Panc1 (cell line): ENCODE results near the gene SLC30A4.

ENCODE experiments used
- CTCF ChIP-seq: fragments of 450-650 bp; IDR thresholded peaks from 2 replicates; pipeline ENCODE4 v1.5.1; 2017; ENCODE audit warnings: mild to moderate bottlenecking
- POLR2AphosphoS5 ChIP-seq: IDR thresholded peaks from 2 replicates; pipeline ENCODE4 v1.6.1; 2012; ENCODE audit warnings: mild to moderate bottlenecking, low read depth, low read length, moderate library complexity
- REST ChIP-seq, 2 experiments: IDR thresholded peaks; 2 replicates each; pipeline ENCODE4 v1.6.1; 2011 to 2012; ENCODE audit warnings: low read depth in 2 of 2, control low read depth in 1 of 2, low read length in 1 of 2, mild to moderate bottlenecking in 1 of 2, moderate library complexity in 1 of 2; ENCODE audit not compliant: insufficient read depth in 1 of 2
- SIN3A ChIP-seq: IDR thresholded peaks from 2 replicates; pipeline ENCODE4 v1.6.1; 2012; ENCODE audit warnings: low read depth, mild to moderate bottlenecking, low read length, moderate library complexity, borderline replicate concordance; ENCODE audit not compliant: insufficient read depth
- TCF7L2 ChIP-seq: IDR thresholded peaks from 2 replicates; pipeline ENCODE4 v1.6.1; 2011; ENCODE audit warnings: mild to moderate bottlenecking, low read depth, low read length, inconsistent platforms

GRCh38 chr15:45441686-45442085 is 80.9 kb downstream of the SLC30A4 start:
- TF ChIP-seq CTCF (no peak), POLR2AphosphoS5 (no peak), SIN3A (no peak), REST (IDR thresholded peaks at IDR 0.05; ENCODE audit: insufficient read depth in 1 of 2, low read depth in 2 of 2, low read length in 1 of 2) (no peak), TCF7L2 (no peak)
